ENCODE measurements around the gene LRRTM4.

The LRRTM4 gene

GRCh38 chr2:77513191-77513590 lies 9.0 kb downstream of the LRRTM4 start:
- no peak for TF ChIP-seq CTCF (IDR thresholded peaks at IDR 0.05; ENCODE audit: low read length, missing control alignments)
- no peak for DNase-seq (ENCODE audit: low read depth)

GRCh38 chr2:77512507-77512906 lies 9.7 kb downstream of the LRRTM4 start:
- no peak for DNase-seq (ENCODE audit: low read depth)
- TF ChIP-seq CTCF (IDR thresholded peaks at IDR 0.05; ENCODE audit: low read length, missing control alignments), result no peak
- H3K4me3 ChIP-seq (replicated peaks; ENCODE audit: low read depth, low read length), result no peak overlapping the region

More at GRCh38 chr2:77513191-77513590, 9.0 kb downstream of the LRRTM4 start:
- no peak overlapping the region for H3K4me3 ChIP-seq (replicated peaks; ENCODE audit: low read depth, low read length)

GRCh38 chr2:77508511-77508910 lies 13.7 kb downstream of the LRRTM4 start:
- no peak overlapping the region for H3K4me3 ChIP-seq (replicated peaks; ENCODE audit: low read depth, low read length)
- no peak for DNase-seq (ENCODE audit: low read depth)
- no peak for TF ChIP-seq CTCF (IDR thresholded peaks at IDR 0.05; ENCODE audit: low read length, missing control alignments)

- TF ChIP-seq CTCF (IDR thresholded peaks at IDR 0.05; ENCODE audit: low read length, missing control alignments), result no peak
- DNase-seq (ENCODE audit: low read depth), result no peak
- H3K4me3 ChIP-seq (replicated peaks; ENCODE audit: low read depth, low read length), result no peak overlapping the region
These were observed 14.5 kb downstream of the LRRTM4 start for GRCh38 chr2:77507657-77508056.

- no peak for TF ChIP-seq CTCF (IDR thresholded peaks at IDR 0.05; ENCODE audit: low read length, missing control alignments)
- no peak for DNase-seq (ENCODE audit: low read depth)
- H3K4me3 ChIP-seq (replicated peaks; ENCODE audit: low read depth, low read length), result no peak overlapping the region
These were observed 34.0 kb downstream of the LRRTM4 start for GRCh38 chr2:77488141-77488540.

- no peak for DNase-seq (ENCODE audit: low read depth)
- H3K4me3 ChIP-seq (replicated peaks; ENCODE audit: low read depth, low read length), result no peak overlapping the region
- TF ChIP-seq CTCF (IDR thresholded peaks at IDR 0.05; ENCODE audit: low read length, missing control alignments), result no peak
These were observed 34.9 kb downstream of the LRRTM4 start for GRCh38 chr2:77487074-77487803.

GRCh38 chr2:77484026-77484425 lies 38.1 kb downstream of the LRRTM4 start:
- H3K4me3 ChIP-seq (replicated peaks; ENCODE audit: low read depth, low read length), result no peak overlapping the region
- no peak for TF ChIP-seq CTCF (IDR thresholded peaks at IDR 0.05; ENCODE audit: low read length, missing control alignments)
- DNase-seq (ENCODE audit: low read depth), result no peak
